ENCODE data around the gene LTBP4.
A peak's percentile ranks its signal among the peaks of the same experiment; 100 is the strongest.

The LTBP4 gene

GRCh38 chr19:40601134-40601974 lies at the start of gene LTBP4:
LTBP4 (plus strand) TSS chr19:40601369; CDS start chr19:40601388, 19 bp downstream.
- Histone ChIP-seq H3K79me2 (ENCODE audit: insufficient read depth, low read depth) (no peaks in the 10 kb centered on the region), H3K9ac (peak within 1 kb of the TSS; percentile 43), H3K27ac (no peak within 1 kb of the TSS), H3K4me1 (ENCODE audit: low read depth, poor library complexity, severe bottlenecking) (peaks cover 69% of the 10 kb centered on the region), H3K36me3 (ENCODE audit: insufficient read depth) (no peaks in the 10 kb centered on the region), H3K27me3 (ENCODE audit: insufficient read depth, low read depth) (peaks cover 49% of the 10 kb centered on the region), H3K4me3 (IDR thresholded peaks at IDR 0.05; ENCODE audit: insufficient read depth, low read depth, low read length) (no peak within 1 kb of the TSS), H2AFZ (ENCODE audit: low read depth) (peak within 1 kb of the TSS; percentile 76), H4K20me1 (ENCODE audit: insufficient read depth) (no peaks in the 10 kb centered on the region), H3K4me2 (peak within 1 kb of the TSS; percentile 93)
- TF ChIP-seq CTCF (conservative IDR thresholded peaks at IDR 0.05; ENCODE audit: low read depth, low read length): no peak

GRCh38 chr19:40552848-40553247 lies 48.3 kb upstream of the LTBP4 start:
- no peaks in the 10 kb centered on the region for H3K4me1 ChIP-seq (ENCODE audit: low read depth, poor library complexity, severe bottlenecking)
- no peaks in the 10 kb centered on the region for H3K79me2 ChIP-seq (ENCODE audit: insufficient read depth, low read depth)
- no peak for TF ChIP-seq CTCF (conservative IDR thresholded peaks at IDR 0.05; ENCODE audit: low read depth, low read length)
- no peaks in the 10 kb centered on the region for H3K36me3 ChIP-seq (ENCODE audit: insufficient read depth)
- no peaks in the 10 kb centered on the region for H4K20me1 ChIP-seq (ENCODE audit: insufficient read depth)
- H3K27ac ChIP-seq: no peak overlapping the region
- H2AFZ ChIP-seq (ENCODE audit: low read depth): no peak overlapping the region
- H3K4me3 ChIP-seq (IDR thresholded peaks at IDR 0.05; ENCODE audit: insufficient read depth, low read depth, low read length): no peak overlapping the region
- H3K4me2 ChIP-seq: no peak overlapping the region
- no peaks in the 10 kb centered on the region for H3K27me3 ChIP-seq (ENCODE audit: insufficient read depth, low read depth)
- no peak overlapping the region for H3K9ac ChIP-seq

- H3K4me1 ChIP-seq (ENCODE audit: low read depth, poor library complexity, severe bottlenecking): no peaks in the 10 kb centered on the region
- no peaks in the 10 kb centered on the region for H3K27me3 ChIP-seq (ENCODE audit: insufficient read depth, low read depth)
- no peak overlapping the region for H2AFZ ChIP-seq (ENCODE audit: low read depth)
- TF ChIP-seq CTCF (conservative IDR thresholded peaks at IDR 0.05; ENCODE audit: low read depth, low read length): no peak
- no peak overlapping the region for H3K4me2 ChIP-seq
- no peaks in the 10 kb centered on the region for H3K36me3 ChIP-seq (ENCODE audit: insufficient read depth)
- H4K20me1 ChIP-seq (ENCODE audit: insufficient read depth): no peaks in the 10 kb centered on the region
- no peaks in the 10 kb centered on the region for H3K79me2 ChIP-seq (ENCODE audit: insufficient read depth, low read depth)
- no peak overlapping the region for H3K9ac ChIP-seq
- no peak overlapping the region for H3K4me3 ChIP-seq (IDR thresholded peaks at IDR 0.05; ENCODE audit: insufficient read depth, low read depth, low read length)
- no peak overlapping the region for H3K27ac ChIP-seq
These were observed 47.0 kb upstream of the LTBP4 start for GRCh38 chr19:40553885-40554857.

GRCh38 chr19:40555978-40556689 lies 45.0 kb upstream of the LTBP4 start:
- H3K9ac ChIP-seq: no peak overlapping the region
- no peaks in the 10 kb centered on the region for H4K20me1 ChIP-seq (ENCODE audit: insufficient read depth)
- no peak overlapping the region for H3K27ac ChIP-seq
- H2AFZ ChIP-seq (ENCODE audit: low read depth): no peak overlapping the region
- no peak overlapping the region for H3K4me2 ChIP-seq
- H3K4me1 ChIP-seq (ENCODE audit: low read depth, poor library complexity, severe bottlenecking): no peaks in the 10 kb centered on the region
- no peaks in the 10 kb centered on the region for H3K79me2 ChIP-seq (ENCODE audit: insufficient read depth, low read depth)
- H3K36me3 ChIP-seq (ENCODE audit: insufficient read depth): no peaks in the 10 kb centered on the region
- no peaks in the 10 kb centered on the region for H3K27me3 ChIP-seq (ENCODE audit: insufficient read depth, low read depth)
- no peak for TF ChIP-seq CTCF (conservative IDR thresholded peaks at IDR 0.05; ENCODE audit: low read depth, low read length)
- H3K4me3 ChIP-seq (IDR thresholded peaks at IDR 0.05; ENCODE audit: insufficient read depth, low read depth, low read length): no peak overlapping the region

Measured in KMS-11 (cell line).